RWPE1 (cell line): ENCODE results near the gene LDLRAD4.

Experiments used
- CTCF ChIA-PET: fragments of 350-600 bp; sonication (Branson Sonifier 250); formaldehyde crosslinking; extraction: SDS; loops from one replicate; lab custom pipeline; 2021; lab: Yijun Ruan, JAX
- POLR2A ChIA-PET: fragments of 400-600 bp; formaldehyde crosslinking; extraction: SDS; loops from one replicate; lab custom pipeline; 2020; ENCODE audit warnings: antibody characterized with exemption; ENCODE audit not compliant: low non-redundant PET; lab: Yijun Ruan, JAX
- DNase-seq: peaks from one replicate; pipeline ENCODE4 v3.0.0; 2012; ENCODE audit warnings: low spot score
- H3K27ac ChIP-seq: fragments of 450-650 bp; 2 replicates; pipeline ENCODE4 v1.5.1; 2017
- TF ChIP-seq, protein P1 (sequence below): fragments of 450-650 bp; conservative IDR thresholded peaks from 2 replicates; pipeline ENCODE4 v1.5.1; 2017; ENCODE audit warnings: low read depth, mild to moderate bottlenecking

Gene LDLRAD4

DNA sequence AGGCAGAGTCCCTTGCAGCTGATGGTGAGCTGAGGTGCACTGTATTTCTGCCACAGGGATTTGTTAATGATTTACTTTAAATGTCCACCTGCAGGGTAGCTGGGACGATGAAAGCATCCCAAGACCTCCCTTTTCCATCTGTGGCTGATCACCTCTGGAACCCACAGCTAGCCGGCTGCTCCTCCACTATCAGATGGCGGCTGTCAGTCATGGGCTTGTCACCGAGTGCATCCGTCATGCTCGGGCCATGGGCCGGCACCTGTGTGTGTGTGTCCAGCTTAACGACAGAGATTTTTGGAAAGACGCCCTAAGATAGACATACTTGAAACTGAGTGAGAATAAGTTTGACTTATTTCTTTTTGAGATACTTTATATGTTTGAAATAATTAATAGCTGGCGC lies 272.6 kb downstream of the LDLRAD4 start:
- CTCF ChIA-PET = interaction anchor here (0.6 kb wide), 1 partner anchor 332 kb away, joined by 6 read pairs; no protein-coding TSS in a partner anchor
- H3K27ac ChIP-seq = no peak overlapping the region
- TF ChIP-seq, protein P1, sequence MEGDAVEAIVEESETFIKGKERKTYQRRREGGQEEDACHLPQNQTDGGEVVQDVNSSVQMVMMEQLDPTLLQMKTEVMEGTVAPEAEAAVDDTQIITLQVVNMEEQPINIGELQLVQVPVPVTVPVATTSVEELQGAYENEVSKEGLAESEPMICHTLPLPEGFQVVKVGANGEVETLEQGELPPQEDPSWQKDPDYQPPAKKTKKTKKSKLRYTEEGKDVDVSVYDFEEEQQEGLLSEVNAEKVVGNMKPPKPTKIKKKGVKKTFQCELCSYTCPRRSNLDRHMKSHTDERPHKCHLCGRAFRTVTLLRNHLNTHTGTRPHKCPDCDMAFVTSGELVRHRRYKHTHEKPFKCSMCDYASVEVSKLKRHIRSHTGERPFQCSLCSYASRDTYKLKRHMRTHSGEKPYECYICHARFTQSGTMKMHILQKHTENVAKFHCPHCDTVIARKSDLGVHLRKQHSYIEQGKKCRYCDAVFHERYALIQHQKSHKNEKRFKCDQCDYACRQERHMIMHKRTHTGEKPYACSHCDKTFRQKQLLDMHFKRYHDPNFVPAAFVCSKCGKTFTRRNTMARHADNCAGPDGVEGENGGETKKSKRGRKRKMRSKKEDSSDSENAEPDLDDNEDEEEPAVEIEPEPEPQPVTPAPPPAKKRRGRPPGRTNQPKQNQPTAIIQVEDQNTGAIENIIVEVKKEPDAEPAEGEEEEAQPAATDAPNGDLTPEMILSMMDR = no peak
- DNase-seq = no peak
- POLR2A ChIA-PET = no interaction called here

DNA sequence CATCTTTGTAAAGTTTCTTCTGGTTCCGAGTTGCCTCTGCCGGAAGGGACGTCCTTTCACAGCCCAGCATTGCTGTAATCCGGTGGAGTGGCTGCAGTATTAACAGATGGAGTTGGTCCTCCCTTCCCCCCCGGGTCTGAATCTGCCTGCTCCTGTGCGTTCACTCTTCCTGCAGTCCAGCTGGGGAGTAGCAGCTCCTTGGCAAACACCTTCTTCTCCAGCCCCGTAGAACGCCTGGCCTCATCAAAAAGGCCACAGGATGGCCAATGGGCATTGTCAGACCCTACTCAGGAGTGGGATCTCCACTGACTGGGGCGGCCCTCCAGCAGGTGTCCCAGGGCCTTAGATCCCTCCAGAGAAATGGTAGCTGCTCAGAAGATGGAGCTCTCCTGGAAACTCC lies 273.8 kb downstream of the LDLRAD4 start:
- H3K27ac ChIP-seq = no peak overlapping the region
- CTCF ChIA-PET = no interaction called here
- POLR2A ChIA-PET = no interaction called here
- TF ChIP-seq, protein P1 = no peak
- no peak for DNase-seq

GRCh38 chr18:13493079-13493478 lies 274.5 kb downstream of the LDLRAD4 start:
- no peak overlapping the region for H3K27ac ChIP-seq
- TF ChIP-seq, protein P1 = no peak
- POLR2A ChIA-PET = no interaction called here
- CTCF ChIA-PET = no interaction called here
- DNase-seq = no peak

GRCh38 chr18:13493725-13494124 lies 275.2 kb downstream of the LDLRAD4 start:
- H3K27ac ChIP-seq = no peak overlapping the region
- POLR2A ChIA-PET = no interaction called here
- no peak for DNase-seq
- TF ChIP-seq, protein P1 = no peak
- CTCF ChIA-PET = no interaction called here

GRCh38 chr18:13494871-13495445 lies 276.4 kb downstream of the LDLRAD4 start:
- DNase-seq = no peak
- ChIA-PET POLR2A (no interaction called here), CTCF (no interaction called here)
- H3K27ac ChIP-seq = no peak overlapping the region
- TF ChIP-seq, protein P1 = no peak

DNA sequence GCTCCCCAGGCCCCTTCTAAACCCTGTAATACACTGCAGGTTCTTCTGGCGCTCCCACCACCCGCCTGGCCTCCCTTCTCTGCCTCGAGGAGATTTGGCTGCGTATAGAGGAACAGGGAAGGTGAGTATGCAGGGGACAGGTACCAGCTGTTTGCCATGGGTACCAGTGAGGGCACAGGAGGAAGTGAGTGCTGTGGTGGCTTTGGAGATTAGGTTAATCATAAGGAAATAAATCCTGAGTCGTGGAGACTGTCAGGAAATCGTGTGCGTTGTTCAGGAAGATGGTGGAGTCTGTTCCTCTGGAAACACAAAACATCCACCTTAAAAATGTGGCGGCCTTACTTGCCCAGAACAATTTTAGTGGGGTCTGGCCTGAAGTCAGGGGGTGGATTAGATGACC lies 277.4 kb downstream of the LDLRAD4 start:
- no peak overlapping the region for H3K27ac ChIP-seq
- DNase-seq = no peak
- ChIA-PET CTCF (no interaction called here), POLR2A (no interaction called here)
- TF ChIP-seq, protein P1 = no peak
